HEK293 (cell line): Measurements from ENCODE around the gene KIF14.

Experiments used
- CTCF ChIA-PET: fragments of 350-600 bp; formaldehyde crosslinking; extraction: SDS; loops from one replicate; lab custom pipeline; 2021; ENCODE audit warnings: antibody characterized with exemption; lab: Yijun Ruan, JAX
- POLR2A ChIA-PET: fragments of 300-600 bp; formaldehyde crosslinking; extraction: SDS; loops from one replicate; lab custom pipeline; 2020; ENCODE audit warnings: antibody characterized with exemption, inconsistent platforms; lab: Yijun Ruan, JAX
- H3K27ac ChIP-seq: fragments of 200-500 bp; sonication (Bioruptor generic); 2 replicates; pipeline ENCODE4 v1.5.1; 2014; ENCODE audit warnings: low read depth, low read length, control low read depth, inconsistent platforms; ENCODE audit errors: extremely low read depth
- H3K36me3 ChIP-seq, 2 experiments: fragments of 200-500 bp in 1 of 2; sonication (Bioruptor generic) in 1 of 2; 1 replicate in 1 of 2; 2 replicates in 1 of 2; pipeline ENCODE4 v1.5.1; 2014 to 2017; ENCODE audit warnings: inconsistent platforms in 2 of 2, low read length in 2 of 2; ENCODE audit not compliant: control insufficient read depth in 2 of 2, insufficient read depth in 1 of 2
- H3K4me1 ChIP-seq: fragments of 200-500 bp; sonication (Bioruptor generic); 2 replicates; pipeline ENCODE4 v1.5.1; 2014; ENCODE audit warnings: mild to moderate bottlenecking, low read length, inconsistent platforms; ENCODE audit not compliant: control insufficient read depth, insufficient read depth
- H3K4me3 ChIP-seq: 2 replicates; pipeline ENCODE4 v1.5.1; 2011; ENCODE audit warnings: low read depth, mild to moderate bottlenecking, control low read depth, low read length, moderate library complexity
- H3K9me3 ChIP-seq: fragments of 200-500 bp; sonication (Bioruptor generic); 2 replicates; pipeline ENCODE4 v1.5.1; 2014; ENCODE audit warnings: low read depth, low read length, inconsistent platforms; ENCODE audit not compliant: control insufficient read depth, insufficient read depth
- HIC1 ChIP-seq: fragments of 450-650 bp; formaldehyde crosslinking; IDR thresholded peaks from 2 replicates; pipeline ENCODE4 v1.5.1; 2016; ENCODE audit warnings: missing biosample characterization, missing genetic modification characterization
- HOXC10 ChIP-seq: sonication (generic); formaldehyde crosslinking; IDR thresholded peaks from 2 replicates; pipeline ENCODE4 v1.8.1; 2023; ENCODE audit warnings: mild to moderate bottlenecking, missing genetic modification reagents
- IKZF3 ChIP-seq: fragments of 450-650 bp; IDR thresholded peaks from 2 replicates; pipeline ENCODE4 v1.5.0; 2018; ENCODE audit warnings: missing biosample characterization, mild to moderate bottlenecking, missing genetic modification characterization, moderate library complexity
- ZBTB20 ChIP-seq: fragments of 450-650 bp; formaldehyde crosslinking; IDR thresholded peaks from 2 replicates; pipeline ENCODE4 v1.5.1; 2016; ENCODE audit warnings: missing biosample characterization, missing genetic modification characterization
- ZFP69B ChIP-seq: fragments of 450-650 bp; formaldehyde crosslinking; IDR thresholded peaks from 2 replicates; pipeline ENCODE4 v1.5.1; 2016; ENCODE audit warnings: missing biosample characterization, missing genetic modification characterization
- ZNF140 ChIP-seq: fragments of 450-650 bp; formaldehyde crosslinking; IDR thresholded peaks from 2 replicates; pipeline ENCODE4 v1.5.1; 2016; ENCODE audit warnings: missing biosample characterization, missing genetic modification characterization
- ZNF223 ChIP-seq: fragments of 450-650 bp; formaldehyde crosslinking; IDR thresholded peaks from 2 replicates; pipeline ENCODE4 v1.5.1; 2016; ENCODE audit warnings: missing biosample characterization, missing genetic modification characterization
- ZNF248 ChIP-seq: fragments of 450-650 bp; formaldehyde crosslinking; IDR thresholded peaks from 2 replicates; pipeline ENCODE4 v1.5.1; 2017; ENCODE audit warnings: missing biosample characterization, missing genetic modification characterization
- ZNF280D ChIP-seq: fragments of 450-650 bp; formaldehyde crosslinking; IDR thresholded peaks from 2 replicates; pipeline ENCODE4 v1.5.1; 2016; ENCODE audit warnings: missing biosample characterization, missing genetic modification characterization
- ZNF335 ChIP-seq: fragments of 450-650 bp; formaldehyde crosslinking; conservative IDR thresholded peaks from 2 replicates; pipeline ENCODE4 v1.5.1; 2016; ENCODE audit warnings: missing biosample characterization, missing genetic modification characterization
- ZNF404 ChIP-seq: fragments of 450-650 bp; formaldehyde crosslinking; IDR thresholded peaks from 2 replicates; pipeline ENCODE4 v1.5.1; 2017; ENCODE audit warnings: missing biosample characterization, missing genetic modification characterization
- ZNF510 ChIP-seq: fragments of 450-650 bp; formaldehyde crosslinking; IDR thresholded peaks from 2 replicates; pipeline ENCODE4 v1.5.1; 2018; ENCODE audit warnings: mild to moderate bottlenecking, missing genetic modification characterization, missing biosample characterization; ENCODE audit not compliant: insufficient replicate concordance
- ZNF555 ChIP-seq: fragments of 450-650 bp; formaldehyde crosslinking; conservative IDR thresholded peaks from 2 replicates; pipeline ENCODE4 v1.5.1; 2017; ENCODE audit warnings: missing biosample characterization, mild to moderate bottlenecking, missing genetic modification characterization, inconsistent platforms
- ZNF585B ChIP-seq: fragments of 450-650 bp; formaldehyde crosslinking; IDR thresholded peaks from 2 replicates; pipeline ENCODE4 v1.5.1; 2016; ENCODE audit warnings: missing biosample characterization, missing genetic modification characterization
- ZNF791 ChIP-seq: fragments of 450-650 bp; formaldehyde crosslinking; IDR thresholded peaks from 2 replicates; pipeline ENCODE4 v1.5.1; 2016; ENCODE audit warnings: missing biosample characterization, missing genetic modification characterization
- ZNF830 ChIP-seq: fragments of 450-650 bp; IDR thresholded peaks from 2 replicates; pipeline ENCODE4 v1.5.0; 2018; ENCODE audit warnings: missing biosample characterization, missing genetic modification characterization, low read depth, mild to moderate bottlenecking, moderate library complexity
- ZSCAN5A ChIP-seq: fragments of 450-650 bp; formaldehyde crosslinking; IDR thresholded peaks from 2 replicates; pipeline ENCODE4 v1.5.1; 2016; ENCODE audit warnings: missing biosample characterization, missing genetic modification characterization
- ZXDB ChIP-seq: fragments of 450-650 bp; formaldehyde crosslinking; IDR thresholded peaks from 2 replicates; pipeline ENCODE4 v1.5.1; 2016; ENCODE audit warnings: missing biosample characterization, missing genetic modification characterization
- TF ChIP-seq, protein P1 (sequence below): fragments of 450-650 bp; IDR thresholded peaks from 2 replicates; pipeline ENCODE4 v1.5.1; 2018; ENCODE audit warnings: missing biosample characterization, missing genetic modification characterization

The KIF14 gene

GRCh38 chr1:200669314-200670241, 49.0 kb upstream of the KIF14 start, which contains the start of gene DDX59 (continued):
- TF ChIP-seq ZSCAN5A (peak; percentile 98), ZNF140 (peak; percentile 33; the same call in 1 of the 2 replicates), HIC1 (tag by site-specific recombination) (peak; percentile 97), ZNF248 (tag by site-specific recombination) (no peak), ZNF510 (peak; percentile 25), ZNF223 (tag by site-specific recombination) (0 out of 2 replicates have a peak, but pooled peaks have one; percentile 30), ZNF830 (tag by site-specific recombination) (no peak), ZNF585B (peak; percentile 26; the same call in 1 of the 2 replicates), ZFP69B (tag by site-specific recombination) (peak; percentile 90), HOXC10 (CRISPR knock-in tag) (peak; percentile 89; the same call in 1 of the 2 replicates), ZBTB20 (tag by site-specific recombination) (peak; percentile 100), ZXDB (tag by site-specific recombination) (peak; percentile 99), ZNF404 (tag by site-specific recombination) (no peak)
- TF ChIP-seq, protein P1, sequence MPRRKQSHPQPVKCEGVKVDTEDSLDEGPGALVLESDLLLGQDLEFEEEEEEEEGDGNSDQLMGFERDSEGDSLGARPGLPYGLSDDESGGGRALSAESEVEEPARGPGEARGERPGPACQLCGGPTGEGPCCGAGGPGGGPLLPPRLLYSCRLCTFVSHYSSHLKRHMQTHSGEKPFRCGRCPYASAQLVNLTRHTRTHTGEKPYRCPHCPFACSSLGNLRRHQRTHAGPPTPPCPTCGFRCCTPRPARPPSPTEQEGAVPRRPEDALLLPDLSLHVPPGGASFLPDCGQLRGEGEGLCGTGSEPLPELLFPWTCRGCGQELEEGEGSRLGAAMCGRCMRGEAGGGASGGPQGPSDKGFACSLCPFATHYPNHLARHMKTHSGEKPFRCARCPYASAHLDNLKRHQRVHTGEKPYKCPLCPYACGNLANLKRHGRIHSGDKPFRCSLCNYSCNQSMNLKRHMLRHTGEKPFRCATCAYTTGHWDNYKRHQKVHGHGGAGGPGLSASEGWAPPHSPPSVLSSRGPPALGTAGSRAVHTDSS (tag by site-specific recombination) = peak; percentile 36; the same call in 1 of the 2 replicates

GRCh38 chr1:200668514-200669313, 48.2 kb upstream of the KIF14 start:
- Histone ChIP-seq H3K36me3 (peaks cover 9 to 17% of the 10 kb centered on the region in 2 experiments), H3K9me3 (no peaks in the 10 kb centered on the region), H3K4me1 (peaks cover 3% of the 10 kb centered on the region; the same call in 1 of the 2 replicates), H3K27ac (peak overlapping the region; percentile 98; the same call in 1 of the 2 replicates), H3K4me3 (peak overlapping the region; percentile 98)
- peak; percentile 72 for TF ChIP-seq IKZF3 (tag by site-specific recombination)
- no peak for TF ChIP-seq ZNF555 (tag by site-specific recombination)
- TF ChIP-seq ZNF280D (tag by site-specific recombination) = no peak
- peak; percentile 65; the same call in 1 of the 2 replicates for TF ChIP-seq ZNF335
- TF ChIP-seq ZNF791 (tag by site-specific recombination) = no peak
- ChIA-PET CTCF (interaction anchor here (0.6 kb wide), 1 partner anchor 523 kb away, joined by 3 read pairs; no protein-coding TSS in a partner anchor), POLR2A (interaction anchor here (0.7 to 2.9 kb wide), 12 partner anchors 9 to 446 kb away, joined by 3 to 35 read pairs (median 6); partner anchors contain the start of genes CAMSAP2 and KIF14)
